Measurements from ENCODE around the gene RAD51B.
"Not testable (repeated sequence)": the region's sequence is repeated elsewhere in the genome, so short reads cannot be mapped to it uniquely, and the experiment has no call there.

The RAD51B gene

DNA sequence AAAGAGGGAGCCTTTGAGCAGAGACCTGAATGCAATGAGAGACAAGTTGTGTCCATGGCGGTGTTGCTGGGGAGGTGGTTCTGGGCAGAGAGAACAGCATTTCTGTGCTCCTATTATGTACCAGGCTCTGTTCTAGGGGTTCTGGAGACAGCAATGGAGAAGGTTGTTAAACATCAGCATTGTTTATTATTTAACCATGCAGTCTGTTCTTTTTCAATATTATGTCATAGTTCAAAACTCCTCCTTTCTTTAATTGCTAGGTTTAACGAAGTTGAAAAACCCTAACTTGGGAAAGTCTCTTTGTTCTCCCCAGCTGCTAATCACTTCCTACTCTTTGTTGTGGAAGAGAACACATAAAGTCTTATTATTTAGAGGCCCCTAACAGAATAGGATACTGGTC, 279.3 kb downstream of the RAD51B start:
- TF ChIP-seq, protein P1, sequence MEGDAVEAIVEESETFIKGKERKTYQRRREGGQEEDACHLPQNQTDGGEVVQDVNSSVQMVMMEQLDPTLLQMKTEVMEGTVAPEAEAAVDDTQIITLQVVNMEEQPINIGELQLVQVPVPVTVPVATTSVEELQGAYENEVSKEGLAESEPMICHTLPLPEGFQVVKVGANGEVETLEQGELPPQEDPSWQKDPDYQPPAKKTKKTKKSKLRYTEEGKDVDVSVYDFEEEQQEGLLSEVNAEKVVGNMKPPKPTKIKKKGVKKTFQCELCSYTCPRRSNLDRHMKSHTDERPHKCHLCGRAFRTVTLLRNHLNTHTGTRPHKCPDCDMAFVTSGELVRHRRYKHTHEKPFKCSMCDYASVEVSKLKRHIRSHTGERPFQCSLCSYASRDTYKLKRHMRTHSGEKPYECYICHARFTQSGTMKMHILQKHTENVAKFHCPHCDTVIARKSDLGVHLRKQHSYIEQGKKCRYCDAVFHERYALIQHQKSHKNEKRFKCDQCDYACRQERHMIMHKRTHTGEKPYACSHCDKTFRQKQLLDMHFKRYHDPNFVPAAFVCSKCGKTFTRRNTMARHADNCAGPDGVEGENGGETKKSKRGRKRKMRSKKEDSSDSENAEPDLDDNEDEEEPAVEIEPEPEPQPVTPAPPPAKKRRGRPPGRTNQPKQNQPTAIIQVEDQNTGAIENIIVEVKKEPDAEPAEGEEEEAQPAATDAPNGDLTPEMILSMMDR (IDR thresholded peaks at IDR 0.05; ENCODE audit: insufficient read depth, low read depth, low read length, missing control alignments), result no peak
- no peak for DNase-seq (ENCODE audit: low read depth)

DNA sequence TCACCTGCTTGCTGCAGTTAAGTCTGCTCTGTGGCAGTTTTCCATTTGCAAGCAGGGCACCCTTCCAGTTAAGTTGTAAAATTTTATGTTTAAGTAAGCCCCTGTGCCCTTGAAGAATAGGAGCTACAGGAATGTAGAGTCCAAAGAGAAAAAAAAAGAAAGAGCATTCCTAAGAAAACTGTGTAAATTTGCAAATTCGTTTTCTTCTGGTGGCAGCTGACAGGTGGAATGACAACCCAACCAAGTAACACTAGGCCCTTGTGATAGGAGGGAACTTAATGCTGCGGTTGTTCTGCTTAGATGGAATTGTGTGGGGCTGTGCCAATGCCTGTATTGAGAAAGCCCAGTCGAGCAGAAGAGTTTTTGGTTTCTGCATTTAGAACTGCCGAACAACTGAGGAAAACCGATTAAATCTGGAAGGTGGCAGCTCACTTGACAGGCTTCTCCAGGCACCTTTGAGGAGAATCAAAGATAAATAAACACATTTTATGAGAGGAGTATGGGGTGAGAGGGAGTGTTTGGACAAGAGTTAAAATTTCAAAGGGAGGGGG, 280.0 kb downstream of the RAD51B start:
- H3K4me3 ChIP-seq (ENCODE audit: low read depth, low read length), result no peak overlapping the region
- no peak for DNase-seq (ENCODE audit: low read depth)
- TF ChIP-seq, protein P1 (IDR thresholded peaks at IDR 0.05; ENCODE audit: insufficient read depth, low read depth, low read length, missing control alignments), result no peak

More for the DNA sequence above, 279.3 kb downstream of the RAD51B start:
- H3K4me3 ChIP-seq (ENCODE audit: low read depth, low read length), result no peak overlapping the region

DNA sequence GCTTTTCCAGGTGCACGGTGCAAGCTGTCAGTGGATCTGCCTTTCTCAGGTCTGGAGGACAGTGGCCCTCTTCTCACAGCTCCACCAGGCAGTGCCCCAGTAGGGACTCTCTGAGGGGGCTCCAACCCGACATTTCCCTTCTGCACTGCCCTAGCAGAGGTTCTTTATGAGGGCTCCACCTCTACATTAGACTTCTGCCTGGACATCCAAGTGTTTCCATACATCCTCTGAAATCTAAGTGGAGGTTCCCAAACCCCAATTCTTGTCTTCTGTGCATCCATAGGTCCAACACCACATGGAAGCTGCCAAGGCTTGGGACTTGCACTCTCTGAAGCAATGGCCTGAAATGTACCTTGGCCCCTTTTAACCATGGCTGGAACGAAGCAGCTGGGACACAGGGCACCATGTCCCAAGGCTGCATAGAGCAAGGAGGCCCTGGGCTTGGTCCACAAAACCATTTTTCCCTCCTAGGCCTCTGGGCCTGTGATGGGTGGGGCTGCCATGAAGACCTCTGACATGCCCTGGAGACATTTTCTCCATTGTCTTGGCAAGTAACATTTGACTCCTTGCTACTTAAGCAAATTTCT, 282.2 kb downstream of the RAD51B start:
- not testable (repeated sequence) for DNase-seq (ENCODE audit: low read depth); H3K4me3 ChIP-seq (ENCODE audit: low read depth, low read length)

DNA sequence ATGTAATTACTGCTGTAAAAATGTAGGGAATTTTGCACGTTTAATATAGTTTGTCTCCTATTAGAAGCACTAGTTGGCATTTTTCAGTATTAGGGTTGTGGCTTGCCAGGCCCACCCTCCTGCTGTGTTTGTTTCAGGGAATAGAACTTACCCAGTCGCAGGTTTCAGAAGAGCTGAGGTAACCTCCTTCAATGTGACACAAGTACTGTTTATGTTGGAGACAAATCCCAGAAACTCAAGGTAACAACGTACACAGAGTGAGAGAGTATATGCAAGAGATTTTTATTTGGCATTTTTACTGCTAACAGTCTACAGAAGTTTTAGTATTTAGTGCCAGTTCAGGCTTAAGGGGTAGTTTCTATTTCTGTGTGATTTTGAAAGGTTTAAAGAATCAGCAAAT, 284.3 kb downstream of the RAD51B start:
- H3K4me3 ChIP-seq (ENCODE audit: low read depth, low read length), result no peak overlapping the region
- TF ChIP-seq, protein P1 (IDR thresholded peaks at IDR 0.05; ENCODE audit: insufficient read depth, low read depth, low read length, missing control alignments), result no peak
- DNase-seq (ENCODE audit: low read depth), result no peak

DNA sequence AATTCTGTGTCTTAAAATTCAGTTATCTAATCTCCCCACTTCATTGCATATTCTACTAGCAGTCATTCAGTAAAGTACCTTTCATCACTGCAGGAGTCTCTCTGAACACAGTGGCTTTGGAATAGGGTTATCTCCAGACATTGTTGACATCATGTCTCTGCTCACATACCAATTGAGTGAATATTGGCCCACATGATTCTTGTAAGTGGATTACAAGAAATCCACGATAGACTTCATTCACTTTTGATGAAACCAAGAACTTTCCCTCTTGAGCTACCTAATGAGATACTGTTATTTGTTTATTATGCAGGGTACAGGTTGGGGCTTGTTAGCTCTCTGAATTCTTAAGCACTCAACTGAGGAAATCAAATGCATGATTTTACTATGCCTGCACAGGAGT, 284.9 kb downstream of the RAD51B start:
- TF ChIP-seq, protein P1 (IDR thresholded peaks at IDR 0.05; ENCODE audit: insufficient read depth, low read depth, low read length, missing control alignments), result no peak
- no peak overlapping the region for H3K4me3 ChIP-seq (ENCODE audit: low read depth, low read length)
- DNase-seq (ENCODE audit: low read depth), result no peak

DNA sequence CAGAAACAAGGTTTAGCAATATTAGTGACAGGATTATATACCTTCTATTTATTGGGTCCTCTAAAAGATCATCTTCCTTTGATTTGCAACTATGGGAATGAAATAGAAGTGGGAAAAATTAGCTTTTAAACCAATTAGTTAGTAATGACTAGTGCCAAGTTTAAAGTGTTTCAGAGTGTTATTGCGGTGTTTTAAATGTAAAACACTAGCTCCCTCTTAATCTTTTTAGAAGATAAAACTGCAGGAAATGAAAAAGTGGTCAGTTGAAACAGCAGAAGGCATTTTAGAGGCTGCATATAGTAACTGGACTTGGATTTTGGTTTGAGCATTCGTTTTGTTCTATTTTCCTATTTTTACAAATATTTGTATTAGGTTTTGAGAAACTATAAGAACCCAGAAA, 286.2 kb downstream of the RAD51B start:
- no peak overlapping the region for H3K4me3 ChIP-seq (ENCODE audit: low read depth, low read length)
- TF ChIP-seq, protein P1 (IDR thresholded peaks at IDR 0.05; ENCODE audit: insufficient read depth, low read depth, low read length, missing control alignments), result no peak
- no peak for DNase-seq (ENCODE audit: low read depth)

DNA sequence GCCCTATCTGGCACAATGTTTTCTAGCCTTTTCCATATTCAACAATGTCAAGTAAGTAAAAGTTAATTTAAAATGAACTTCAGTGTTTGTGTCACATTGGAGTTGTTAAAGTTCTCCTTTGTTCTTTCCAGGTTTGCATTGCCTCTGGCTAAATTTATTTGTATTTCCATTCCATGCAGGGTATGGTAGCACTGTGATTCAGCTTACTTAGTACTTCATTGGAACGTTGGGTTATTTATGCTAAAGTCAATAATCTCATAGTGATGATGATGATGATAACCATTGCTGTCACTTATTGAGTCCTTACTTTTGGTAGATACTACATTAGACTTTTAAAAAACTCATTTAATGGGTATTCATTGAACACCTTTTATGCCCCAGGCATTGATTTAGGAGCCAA, 286.9 kb downstream of the RAD51B start:
- H3K4me3 ChIP-seq (ENCODE audit: low read depth, low read length), result no peak overlapping the region
- TF ChIP-seq, protein P1 (IDR thresholded peaks at IDR 0.05; ENCODE audit: insufficient read depth, low read depth, low read length, missing control alignments), result no peak
- DNase-seq (ENCODE audit: low read depth), result no peak

All from GM12865 (cell line).